ENCODE data around the gene GXYLT2. TPM values are rescaled to one million over a fixed set of nuclear protein-coding genes. Genes with fewer than 3 reads are reported as not detected.

Gene GXYLT2
- total RNA-seq, 4 donors from 2014 or later = 0.31 to 0.94 (median 0.38) TPM; not detected in 1

DNA sequence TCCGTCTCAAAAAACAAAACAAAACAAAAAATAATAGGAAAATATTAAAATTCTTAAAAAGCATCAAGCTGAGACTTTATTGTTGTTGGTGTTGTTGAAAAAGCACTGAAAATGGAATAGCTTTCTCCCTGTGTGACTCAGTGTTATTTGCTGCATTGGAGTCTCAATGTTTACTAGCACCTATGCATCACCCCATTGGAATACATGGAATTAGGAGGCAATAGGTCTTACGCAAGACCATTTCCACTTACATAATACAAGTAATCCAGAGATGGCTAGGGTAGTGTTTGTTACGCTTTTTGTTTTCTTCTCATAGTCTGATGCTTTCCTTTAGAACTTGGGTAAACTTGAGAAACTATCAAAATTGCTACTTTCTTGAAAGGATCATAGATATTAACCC, 15.2 kb downstream of the GXYLT2 start:
- Histone ChIP-seq H3K36me3 (no peaks in the 10 kb centered on the region), H3K4me1 (no peaks in the 10 kb centered on the region), H3K9me3 (no peaks in the 10 kb centered on the region), H3K27ac (no peak overlapping the region), H3K27me3 (no peaks in the 10 kb centered on the region), H3K4me3 (no peak overlapping the region)
- ATAC-seq (no peak), DNase-seq (no peak)
- intact Hi-C loops (cut with DNase I; ENCODE audit: low total_unique reads) (no loop called here), in situ Hi-C loops (cut with MboI; ENCODE audit: low sequenced_read_pairs in 4 of 4) (no loop called here)
- TF ChIP-seq POLR2A (IDR thresholded peaks at IDR 0.05) = no peak
- TF ChIP-seq, protein P1, sequence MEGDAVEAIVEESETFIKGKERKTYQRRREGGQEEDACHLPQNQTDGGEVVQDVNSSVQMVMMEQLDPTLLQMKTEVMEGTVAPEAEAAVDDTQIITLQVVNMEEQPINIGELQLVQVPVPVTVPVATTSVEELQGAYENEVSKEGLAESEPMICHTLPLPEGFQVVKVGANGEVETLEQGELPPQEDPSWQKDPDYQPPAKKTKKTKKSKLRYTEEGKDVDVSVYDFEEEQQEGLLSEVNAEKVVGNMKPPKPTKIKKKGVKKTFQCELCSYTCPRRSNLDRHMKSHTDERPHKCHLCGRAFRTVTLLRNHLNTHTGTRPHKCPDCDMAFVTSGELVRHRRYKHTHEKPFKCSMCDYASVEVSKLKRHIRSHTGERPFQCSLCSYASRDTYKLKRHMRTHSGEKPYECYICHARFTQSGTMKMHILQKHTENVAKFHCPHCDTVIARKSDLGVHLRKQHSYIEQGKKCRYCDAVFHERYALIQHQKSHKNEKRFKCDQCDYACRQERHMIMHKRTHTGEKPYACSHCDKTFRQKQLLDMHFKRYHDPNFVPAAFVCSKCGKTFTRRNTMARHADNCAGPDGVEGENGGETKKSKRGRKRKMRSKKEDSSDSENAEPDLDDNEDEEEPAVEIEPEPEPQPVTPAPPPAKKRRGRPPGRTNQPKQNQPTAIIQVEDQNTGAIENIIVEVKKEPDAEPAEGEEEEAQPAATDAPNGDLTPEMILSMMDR (IDR thresholded peaks at IDR 0.05 in 4 of 5, conservative IDR thresholded peaks at IDR 0.05 in 1 of 5) = no peak

DNA sequence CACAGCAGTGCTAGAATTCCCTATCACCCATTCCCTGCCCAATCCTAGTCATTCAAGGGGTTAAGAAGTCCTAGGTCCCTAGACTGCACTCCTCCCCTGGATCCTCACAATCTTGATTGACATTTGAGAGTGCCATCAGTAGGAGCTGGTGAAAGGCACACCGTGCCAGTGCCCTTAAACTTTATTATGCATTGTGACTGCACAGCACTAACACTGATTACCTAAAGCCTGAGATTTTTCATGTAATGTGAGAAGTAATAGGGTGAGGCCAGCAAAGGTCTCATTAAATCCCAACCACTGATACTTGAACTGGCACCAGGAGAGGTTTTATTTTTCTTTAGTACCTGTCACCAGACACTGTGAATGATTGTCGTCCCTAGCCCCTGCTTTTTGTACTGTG, 16.3 kb downstream of the GXYLT2 start:
- Histone ChIP-seq H3K4me3 (no peak overlapping the region), H3K27ac (no peak overlapping the region), H3K36me3 (no peaks in the 10 kb centered on the region), H3K27me3 (no peaks in the 10 kb centered on the region), H3K4me1 (no peaks in the 10 kb centered on the region), H3K9me3 (no peaks in the 10 kb centered on the region)
- intact Hi-C loops (cut with DNase I; ENCODE audit: low total_unique reads) (no loop called here), in situ Hi-C loops (cut with MboI; ENCODE audit: low sequenced_read_pairs in 4 of 4) (no loop called here)
- ATAC-seq = no peak
- DNase-seq = no peak
- no peak for TF ChIP-seq POLR2A (IDR thresholded peaks at IDR 0.05)
- TF ChIP-seq, protein P1 (IDR thresholded peaks at IDR 0.05 in 4 of 5, conservative IDR thresholded peaks at IDR 0.05 in 1 of 5) = no peak

DNA sequence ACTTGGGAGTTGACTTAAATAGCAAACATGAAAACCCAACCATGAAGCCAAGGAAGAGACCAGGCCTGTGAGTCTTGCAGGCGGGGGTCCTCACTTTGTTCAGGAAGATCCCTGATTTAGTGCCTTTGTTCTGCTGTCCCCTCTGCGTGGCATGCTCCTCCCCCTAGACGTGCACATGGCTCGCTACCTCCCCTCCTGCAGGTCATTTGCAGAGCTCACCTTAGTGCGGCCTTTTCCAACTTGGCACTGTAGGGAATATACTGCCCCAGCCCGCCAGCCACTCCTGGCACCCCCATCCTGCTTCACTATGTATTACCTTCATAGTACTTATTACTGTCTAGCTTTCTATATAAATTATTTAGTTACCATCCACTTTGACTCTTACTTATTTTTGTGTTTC, 18.3 kb downstream of the GXYLT2 start:
- Histone ChIP-seq H3K27ac (no peak overlapping the region), H3K4me3 (no peak overlapping the region), H3K36me3 (no peaks in the 10 kb centered on the region), H3K9me3 (no peaks in the 10 kb centered on the region), H3K27me3 (no peaks in the 10 kb centered on the region), H3K4me1 (no peaks in the 10 kb centered on the region)
- ATAC-seq (no peak), DNase-seq (no peak)
- TF ChIP-seq, protein P1 (IDR thresholded peaks at IDR 0.05 in 4 of 5, conservative IDR thresholded peaks at IDR 0.05 in 1 of 5) = no peak
- TF ChIP-seq POLR2A (IDR thresholded peaks at IDR 0.05) = no peak
- intact Hi-C loops (cut with DNase I; ENCODE audit: low total_unique reads) = no loop called here
- in situ Hi-C loops (cut with MboI; ENCODE audit: low sequenced_read_pairs in 4 of 4) = no loop called here

GRCh38 chr3:72907131-72907711, 19.4 kb downstream of the GXYLT2 start:
- intact Hi-C loops (cut with DNase I; ENCODE audit: low total_unique reads) (no loop called here), in situ Hi-C loops (cut with MboI; ENCODE audit: low sequenced_read_pairs in 4 of 4) (no loop called here)
- Histone ChIP-seq H3K4me3 (no peak overlapping the region), H3K4me1 (no peaks in the 10 kb centered on the region), H3K9me3 (no peaks in the 10 kb centered on the region), H3K27me3 (no peaks in the 10 kb centered on the region), H3K36me3 (no peaks in the 10 kb centered on the region), H3K27ac (peak overlapping the region in 3 of 4 donors; percentile 46 to 60 (median 54))
- TF ChIP-seq, protein P1 (IDR thresholded peaks at IDR 0.05 in 4 of 5, conservative IDR thresholded peaks at IDR 0.05 in 1 of 5) = no peak
- no peak for TF ChIP-seq POLR2A (IDR thresholded peaks at IDR 0.05)
- peak; percentile 47 to 67 for ATAC-seq
- DNase-seq = peak; percentile 37 to 51
